ENCODE data around the gene ZMIZ1.

The ZMIZ1 gene

DNA sequence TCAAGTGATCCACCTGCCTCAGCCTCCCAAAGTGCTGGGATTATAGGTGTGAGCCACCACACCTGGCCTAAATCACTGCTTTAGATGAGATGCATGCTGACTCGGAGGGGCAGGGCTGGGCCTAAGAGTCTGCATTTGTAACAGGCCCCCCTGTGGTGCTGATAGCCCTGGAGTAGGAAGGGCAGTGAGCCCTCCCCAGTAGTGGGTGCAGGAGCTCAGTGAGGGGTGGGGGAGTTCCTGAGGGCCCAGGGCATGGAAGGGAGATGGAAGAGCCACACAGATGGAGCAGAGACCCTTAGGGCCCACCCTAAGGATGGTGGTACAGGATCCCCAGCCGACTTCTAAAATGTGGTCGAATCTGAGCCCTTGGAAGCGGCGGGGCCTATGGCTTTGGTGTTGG lies 146.8 kb downstream of the ZMIZ1 start:
- TF ChIP-seq POLR2AphosphoS5 (IDR thresholded peaks at IDR 0.05; ENCODE audit: low read depth, low read length) (no peak), FOXP2 (optimal IDR thresholded peaks at IDR 0.05; ENCODE audit: borderline replicate concordance, extremely low read depth, extremely low read length, insufficient read depth) (no peak), SIN3A (IDR thresholded peaks at IDR 0.05; ENCODE audit: borderline replicate concordance, insufficient read depth, low read length) (no peak), TAF1 (IDR thresholded peaks at IDR 0.05; ENCODE audit: borderline replicate concordance, insufficient read depth, low read length) (no peak), REST (IDR thresholded peaks at IDR 0.05; ENCODE audit: insufficient read depth in 1 of 2, low read depth in 2 of 2, low read length in 2 of 2) (no peak)

- no peak for TF ChIP-seq FOXP2 (optimal IDR thresholded peaks at IDR 0.05; ENCODE audit: borderline replicate concordance, extremely low read depth, extremely low read length, insufficient read depth)
- TF ChIP-seq POLR2AphosphoS5 (IDR thresholded peaks at IDR 0.05; ENCODE audit: low read depth, low read length), result no peak
- no peak for TF ChIP-seq TAF1 (IDR thresholded peaks at IDR 0.05; ENCODE audit: borderline replicate concordance, insufficient read depth, low read length)
- TF ChIP-seq REST (IDR thresholded peaks at IDR 0.05; ENCODE audit: insufficient read depth in 1 of 2, low read depth in 2 of 2, low read length in 2 of 2), result no peak
- TF ChIP-seq SIN3A (IDR thresholded peaks at IDR 0.05; ENCODE audit: borderline replicate concordance, insufficient read depth, low read length), result no peak
Observed at GRCh38 chr10:79219322-79219957, 150.7 kb downstream of the ZMIZ1 start.

DNA sequence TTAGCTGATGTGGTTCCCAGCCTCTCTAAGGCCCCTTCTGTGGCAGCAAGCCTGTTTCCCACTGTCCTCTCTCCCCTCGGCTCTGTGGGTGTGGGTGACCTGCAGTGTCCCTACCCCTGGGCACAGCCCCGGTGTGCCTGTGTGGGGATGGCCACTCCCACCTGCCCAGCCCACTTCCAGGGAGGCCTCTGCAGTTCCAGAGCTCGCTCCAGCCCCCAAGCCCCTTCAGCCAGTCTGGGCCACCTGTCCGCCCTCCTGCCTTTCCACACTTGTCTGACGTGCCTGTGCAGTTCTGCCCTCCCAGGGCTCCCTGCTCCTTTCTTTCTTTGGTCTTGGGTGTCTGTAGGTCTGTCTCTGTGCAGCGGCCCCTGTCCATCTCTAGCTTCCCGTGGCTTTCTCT lies 151.5 kb downstream of the ZMIZ1 start:
- TF ChIP-seq REST (IDR thresholded peaks at IDR 0.05; ENCODE audit: insufficient read depth in 1 of 2, low read depth in 2 of 2, low read length in 2 of 2) (no peak), SIN3A (IDR thresholded peaks at IDR 0.05; ENCODE audit: borderline replicate concordance, insufficient read depth, low read length) (no peak), TAF1 (IDR thresholded peaks at IDR 0.05; ENCODE audit: borderline replicate concordance, insufficient read depth, low read length) (no peak), POLR2AphosphoS5 (IDR thresholded peaks at IDR 0.05; ENCODE audit: low read depth, low read length) (no peak), FOXP2 (optimal IDR thresholded peaks at IDR 0.05; ENCODE audit: borderline replicate concordance, extremely low read depth, extremely low read length, insufficient read depth) (no peak)

- TF ChIP-seq REST (IDR thresholded peaks at IDR 0.05; ENCODE audit: insufficient read depth in 1 of 2, low read depth in 2 of 2, low read length in 2 of 2), result no peak
- no peak for TF ChIP-seq TAF1 (IDR thresholded peaks at IDR 0.05; ENCODE audit: borderline replicate concordance, insufficient read depth, low read length)
- no peak for TF ChIP-seq POLR2AphosphoS5 (IDR thresholded peaks at IDR 0.05; ENCODE audit: low read depth, low read length)
- no peak for TF ChIP-seq FOXP2 (optimal IDR thresholded peaks at IDR 0.05; ENCODE audit: borderline replicate concordance, extremely low read depth, extremely low read length, insufficient read depth)
- no peak for TF ChIP-seq SIN3A (IDR thresholded peaks at IDR 0.05; ENCODE audit: borderline replicate concordance, insufficient read depth, low read length)
Observed at GRCh38 chr10:79221110-79222051, 152.6 kb downstream of the ZMIZ1 start.
